Breast epithelium (tissue), 3 donors: ENCODE measurements around the gene MEST.
"Not testable (repeated sequence)": the region's sequence is repeated elsewhere in the genome, so short reads cannot be mapped to it uniquely, and the experiment has no call there.

Source experiments
- CTCF ChIP-seq, 3 donors: fragments of 450-650 bp; IDR thresholded peaks; one replicate each; pipeline ENCODE4 v1.5.1; 2016 to 2017; ENCODE audit warnings: antibody characterized with exemption in 3 of 3, mild to moderate bottlenecking in 3 of 3, moderate library complexity in 3 of 3
- POLR2A ChIP-seq: fragments of 450-650 bp; IDR thresholded peaks from one replicate; pipeline ENCODE4 v1.6.1; 2016; ENCODE audit warnings: antibody characterized with exemption, mild to moderate bottlenecking, moderate library complexity
- POLR2AphosphoS5 ChIP-seq, 3 donors: sonication (generic); formaldehyde crosslinking; IDR thresholded peaks; one replicate each; pipeline ENCODE4 v1.6.1; 2017; ENCODE audit warnings: antibody characterized with exemption in 3 of 3

DNA sequence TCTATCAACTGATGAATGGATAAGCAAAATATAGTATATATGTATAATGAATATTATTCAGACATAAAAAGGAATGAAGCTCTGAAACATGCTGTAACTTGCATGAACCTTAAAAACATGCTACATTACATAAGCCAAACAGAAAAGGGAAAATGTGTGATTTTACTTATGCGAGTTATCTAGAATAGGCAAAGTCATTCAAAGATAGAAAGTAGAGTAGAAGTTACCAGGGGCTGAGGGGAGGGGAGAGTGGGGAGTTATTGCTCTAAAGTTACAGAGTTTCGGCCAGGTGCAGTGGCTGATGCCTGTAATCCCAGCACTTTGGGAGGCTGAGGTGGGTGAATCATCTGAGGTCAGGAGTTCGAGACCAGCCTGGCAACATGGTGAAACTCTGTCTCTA is 40.5 kb upstream of the MEST start:
- not testable (repeated sequence) for TF ChIP-seq CTCF (IDR thresholded peaks at IDR 0.05); POLR2A; POLR2AphosphoS5 (IDR thresholded peaks at IDR 0.05)
